ENCODE data around the gene GLRA1.
"Not testable (repeated sequence)": the region's sequence is repeated elsewhere in the genome, so short reads cannot be mapped to it uniquely, and the experiment has no call there.

The GLRA1 gene

GRCh38 chr5:151912360-151912759, 12.3 kb downstream of the GLRA1 start:
- DNase-seq = no peak

GRCh38 chr5:151911011-151911410, 13.6 kb downstream of the GLRA1 start:
- no peak for DNase-seq

- DNase-seq = no peak
Measured at GRCh38 chr5:151909628-151910027, 15.0 kb downstream of the GLRA1 start.

GRCh38 chr5:151906246-151906645, 18.4 kb downstream of the GLRA1 start:
- no peak for DNase-seq

GRCh38 chr5:151905557-151905961, 19.1 kb downstream of the GLRA1 start:
- DNase-seq = peak in 1 of 2 experiments; percentile 10

- DNase-seq = no peak
Measured at GRCh38 chr5:151904909-151905308, 19.7 kb downstream of the GLRA1 start.

- DNase-seq = no peak
Measured at GRCh38 chr5:151904127-151904526, 20.5 kb downstream of the GLRA1 start.

GRCh38 chr5:151903243-151903653, 21.4 kb downstream of the GLRA1 start:
- DNase-seq = no peak

- DNase-seq = no peak
Measured at GRCh38 chr5:151902215-151902614, 22.4 kb downstream of the GLRA1 start.

- DNase-seq = no peak
Measured at GRCh38 chr5:151901611-151902010, 23.0 kb downstream of the GLRA1 start.

- DNase-seq = no peak
Measured at GRCh38 chr5:151900891-151901290, 23.8 kb downstream of the GLRA1 start.

GRCh38 chr5:151899399-151899798, 25.3 kb downstream of the GLRA1 start:
- no peak for DNase-seq

- DNase-seq = no peak
Measured at GRCh38 chr5:151897896-151898295, 26.8 kb downstream of the GLRA1 start.

GRCh38 chr5:151897020-151897552, 27.6 kb downstream of the GLRA1 start:
- DNase-seq = no peak

GRCh38 chr5:151896031-151896691, 28.5 kb downstream of the GLRA1 start:
- DNase-seq = no peak

GRCh38 chr5:151895660-151896030, 29.0 kb downstream of the GLRA1 start:
- no peak for DNase-seq

- DNase-seq = not testable (repeated sequence)
Measured at GRCh38 chr5:151893485-151893884, 31.2 kb downstream of the GLRA1 start.

- no peak for DNase-seq
Measured at GRCh38 chr5:151892393-151892792, 32.3 kb downstream of the GLRA1 start.

- DNase-seq = no peak
Measured at GRCh38 chr5:151890299-151890698, 34.4 kb downstream of the GLRA1 start.

- no peak for DNase-seq
Measured at GRCh38 chr5:151889614-151890013, 35.0 kb downstream of the GLRA1 start.

- no peak for DNase-seq
Measured at GRCh38 chr5:151886546-151887275, 37.9 kb downstream of the GLRA1 start.

- no peak for DNase-seq
Measured at GRCh38 chr5:151885138-151885908, 39.3 kb downstream of the GLRA1 start.

- no peak for DNase-seq
Measured at GRCh38 chr5:151881621-151882225, 42.9 kb downstream of the GLRA1 start.
